Mucosa of rectum (tissue), 2 donors: ENCODE data around the gene PTPRG.

ENCODE experiments used
- H3K27ac ChIP-seq, 2 donors: one replicate each; pipeline ENCODE4 v1.7.0; 2013; ENCODE audit warnings: inconsistent platforms in 2 of 2, low read depth in 2 of 2, low read length in 2 of 2
- H3K27me3 ChIP-seq, 2 donors: one replicate each; pipeline ENCODE4 v1.7.0; 2013; ENCODE audit warnings: low read length in 2 of 2; ENCODE audit not compliant: control insufficient read depth in 2 of 2, insufficient read depth in 2 of 2
- H3K36me3 ChIP-seq, 2 donors: one replicate each; pipeline ENCODE4 v1.7.0; 2013; ENCODE audit warnings: low read length in 2 of 2; ENCODE audit not compliant: control insufficient read depth in 2 of 2, insufficient read depth in 2 of 2
- H3K4me1 ChIP-seq, 2 donors: one replicate each; pipeline ENCODE4 v1.7.0; 2013; ENCODE audit warnings: low read length in 2 of 2, mild to moderate bottlenecking in 1 of 2; ENCODE audit not compliant: control insufficient read depth in 2 of 2, insufficient read depth in 2 of 2
- H3K4me3 ChIP-seq, 2 donors: one replicate each; pipeline ENCODE4 v1.7.0; 2013; ENCODE audit warnings: low read length in 2 of 2
- H3K9ac ChIP-seq, 2 donors: one replicate each; pipeline ENCODE4 v1.7.0; 2013; ENCODE audit warnings: low read length in 2 of 2, low read depth in 1 of 2, mild to moderate bottlenecking in 1 of 2
- H3K9me3 ChIP-seq, 2 donors: one replicate each; pipeline ENCODE4 v1.7.0; 2013; ENCODE audit warnings: low read length in 2 of 2; ENCODE audit not compliant: control insufficient read depth in 2 of 2
- donor health status: healthy.
- donor health status: Normal muscosa, but diverticular disease.

PTPRG gene

GRCh38 chr3:61961900-61962299 is 400.5 kb downstream of the PTPRG start:
- Histone ChIP-seq H3K27me3 (no peaks in the 10 kb centered on the region), H3K4me3 (no peak overlapping the region), H3K36me3 (no peaks in the 10 kb centered on the region), H3K27ac (no peak overlapping the region), H3K9me3 (no peaks in the 10 kb centered on the region), H3K4me1 (no peaks in the 10 kb centered on the region), H3K9ac (no peak overlapping the region)

- H3K4me1 ChIP-seq, result no peaks in the 10 kb centered on the region
- H3K9ac ChIP-seq, result no peak overlapping the region
- no peak overlapping the region for H3K4me3 ChIP-seq
- H3K27me3 ChIP-seq, result no peaks in the 10 kb centered on the region
- H3K36me3 ChIP-seq, result no peaks in the 10 kb centered on the region
- H3K9me3 ChIP-seq, result no peaks in the 10 kb centered on the region
- no peak overlapping the region for H3K27ac ChIP-seq
Observed at GRCh38 chr3:61964566-61964965, 403.2 kb downstream of the PTPRG start.

- Histone ChIP-seq H3K9me3 (no peaks in the 10 kb centered on the region), H3K4me1 (no peaks in the 10 kb centered on the region), H3K27me3 (no peaks in the 10 kb centered on the region), H3K27ac (no peak overlapping the region), H3K4me3 (no peak overlapping the region), H3K9ac (no peak overlapping the region), H3K36me3 (no peaks in the 10 kb centered on the region)
Observed at GRCh38 chr3:61965770-61966131, 404.4 kb downstream of the PTPRG start.

GRCh38 chr3:61966200-61966599 is 404.8 kb downstream of the PTPRG start:
- Histone ChIP-seq H3K9me3 (no peaks in the 10 kb centered on the region), H3K9ac (no peak overlapping the region)

GRCh38 chr3:61967019-61967418 is 405.6 kb downstream of the PTPRG start:
- Histone ChIP-seq H3K27me3 (no peaks in the 10 kb centered on the region), H3K36me3 (no peaks in the 10 kb centered on the region), H3K9me3 (no peaks in the 10 kb centered on the region), H3K27ac (no peak overlapping the region), H3K4me3 (no peak overlapping the region), H3K9ac (no peak overlapping the region), H3K4me1 (no peaks in the 10 kb centered on the region)

More at GRCh38 chr3:61966200-61966599, 404.8 kb downstream of the PTPRG start:
- no peak overlapping the region for H3K27ac ChIP-seq
- no peaks in the 10 kb centered on the region for H3K27me3 ChIP-seq
- H3K4me1 ChIP-seq, result no peaks in the 10 kb centered on the region
- H3K4me3 ChIP-seq, result no peak overlapping the region
- H3K36me3 ChIP-seq, result no peaks in the 10 kb centered on the region

- H3K27me3 ChIP-seq, result no peaks in the 10 kb centered on the region
- H3K36me3 ChIP-seq, result no peaks in the 10 kb centered on the region
- H3K9ac ChIP-seq, result no peak overlapping the region
- no peaks in the 10 kb centered on the region for H3K4me1 ChIP-seq
- H3K27ac ChIP-seq, result no peak overlapping the region
- H3K9me3 ChIP-seq, result no peaks in the 10 kb centered on the region
- H3K4me3 ChIP-seq, result no peak overlapping the region
Observed at GRCh38 chr3:61967937-61968336, 406.6 kb downstream of the PTPRG start.

GRCh38 chr3:61974662-61975061 is 413.3 kb downstream of the PTPRG start:
- Histone ChIP-seq H3K4me1 (no peaks in the 10 kb centered on the region), H3K9me3 (no peaks in the 10 kb centered on the region), H3K9ac (no peak overlapping the region), H3K36me3 (no peaks in the 10 kb centered on the region), H3K4me3 (no peak overlapping the region), H3K27me3 (no peaks in the 10 kb centered on the region), H3K27ac (no peak overlapping the region)

- Histone ChIP-seq H3K27me3 (no peaks in the 10 kb centered on the region), H3K36me3 (no peaks in the 10 kb centered on the region), H3K4me3 (no peak overlapping the region), H3K9ac (no peak overlapping the region), H3K27ac (no peak overlapping the region), H3K4me1 (no peaks in the 10 kb centered on the region), H3K9me3 (no peaks in the 10 kb centered on the region)
Observed at GRCh38 chr3:61975199-61975598, 413.8 kb downstream of the PTPRG start.

GRCh38 chr3:61975936-61976335 is 414.6 kb downstream of the PTPRG start:
- Histone ChIP-seq H3K9me3 (no peaks in the 10 kb centered on the region), H3K4me1 (no peaks in the 10 kb centered on the region), H3K27me3 (no peaks in the 10 kb centered on the region), H3K27ac (no peak overlapping the region), H3K36me3 (no peaks in the 10 kb centered on the region), H3K9ac (no peak overlapping the region), H3K4me3 (no peak overlapping the region)

GRCh38 chr3:61978460-61979419 is 417.4 kb downstream of the PTPRG start:
- Histone ChIP-seq H3K9me3 (no peaks in the 10 kb centered on the region), H3K36me3 (no peaks in the 10 kb centered on the region), H3K27ac (no peak overlapping the region), H3K4me3 (no peak overlapping the region), H3K4me1 (no peaks in the 10 kb centered on the region), H3K9ac (no peak overlapping the region), H3K27me3 (no peaks in the 10 kb centered on the region)
